UCSD-AML1 (cell line): ENCODE measurements around the gene RNF181.
"Not testable (repeated sequence)": the region's sequence is repeated elsewhere in the genome, so short reads cannot be mapped to it uniquely, and the experiment has no call there.

ENCODE experiments used
- DNase-seq: peaks from one replicate; lab custom pipeline; 2025; ENCODE audit not compliant: unreplicated experiment; lab: John Stamatoyannopoulos, UW

The RNF181 gene

DNA sequence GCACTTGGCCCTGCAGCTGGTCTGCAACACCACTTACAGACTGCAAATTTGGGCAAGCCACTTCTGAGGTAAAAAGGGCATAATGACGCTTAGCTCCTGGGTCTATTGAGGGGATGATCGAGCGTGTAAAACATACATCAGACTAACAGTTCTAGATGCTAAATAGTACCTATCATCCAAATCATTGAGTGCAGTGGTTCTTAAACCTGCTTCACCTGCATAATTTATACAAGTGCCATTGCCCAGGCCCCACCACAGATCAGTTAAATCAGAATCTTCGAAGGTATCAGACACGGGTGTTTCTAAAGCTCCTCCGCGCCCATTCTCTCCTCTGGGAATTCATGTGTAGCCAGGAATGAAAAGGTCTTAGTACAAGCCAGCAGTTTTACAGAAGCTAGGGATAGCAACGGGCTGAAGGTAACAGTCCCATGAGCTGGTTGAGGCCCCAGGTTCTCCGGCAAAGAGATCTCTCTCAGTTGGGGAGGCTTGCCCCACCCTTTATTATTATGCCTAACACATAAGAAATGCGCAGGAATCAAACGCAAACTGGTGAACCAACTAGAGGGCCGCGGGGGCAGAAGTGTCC is 737 bp upstream of the RNF181 start:
- no peak for DNase-seq

DNA sequence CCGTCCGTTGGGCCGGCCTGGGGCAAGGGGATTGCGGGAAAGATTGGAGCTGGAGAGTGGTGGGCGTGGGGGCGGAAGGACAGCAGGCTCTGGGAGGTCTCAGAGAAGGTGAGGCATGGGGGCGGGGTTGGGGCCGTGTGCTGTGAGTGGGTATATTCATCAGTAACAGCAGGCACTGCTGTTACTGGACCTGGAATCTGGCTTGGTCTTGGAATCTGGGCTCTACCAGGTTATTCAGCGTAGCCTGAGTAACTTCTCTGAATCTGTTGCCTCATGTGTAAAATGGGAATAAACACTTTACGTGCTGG is 435 bp downstream of the RNF181 start:
- no peak for DNase-seq

DNA sequence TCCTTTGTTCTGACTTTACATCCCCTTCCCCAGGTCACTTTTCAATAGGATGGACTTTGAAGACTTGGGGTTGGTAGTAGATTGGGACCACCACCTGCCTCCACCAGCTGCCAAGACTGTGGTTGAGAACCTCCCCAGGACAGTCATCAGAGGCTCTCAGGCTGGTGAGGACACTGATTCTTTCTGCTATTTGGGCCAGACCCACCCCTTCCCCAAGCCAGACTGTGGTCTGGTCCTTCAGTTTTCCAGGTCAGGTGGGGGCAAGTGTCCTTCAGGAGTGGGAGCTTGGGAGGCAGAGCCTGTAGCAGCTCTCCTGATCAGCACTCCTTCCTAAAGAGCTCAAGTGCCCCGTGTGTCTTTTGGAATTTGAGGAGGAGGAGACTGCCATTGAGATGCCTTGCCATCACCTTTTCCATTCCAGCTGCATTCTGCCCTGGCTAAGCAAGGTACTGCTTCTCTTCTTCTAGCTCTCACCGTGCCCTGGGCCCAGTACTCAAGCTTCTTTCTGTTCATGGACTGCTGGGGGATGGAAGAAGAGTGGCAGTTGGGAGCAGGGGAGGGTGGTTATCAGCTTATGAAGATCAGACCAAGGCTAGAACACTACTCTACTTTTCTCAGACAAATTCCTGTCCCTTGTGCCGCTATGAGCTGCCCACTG is 1.1 kb downstream of the RNF181 start:
- DNase-seq = no peak

DNA sequence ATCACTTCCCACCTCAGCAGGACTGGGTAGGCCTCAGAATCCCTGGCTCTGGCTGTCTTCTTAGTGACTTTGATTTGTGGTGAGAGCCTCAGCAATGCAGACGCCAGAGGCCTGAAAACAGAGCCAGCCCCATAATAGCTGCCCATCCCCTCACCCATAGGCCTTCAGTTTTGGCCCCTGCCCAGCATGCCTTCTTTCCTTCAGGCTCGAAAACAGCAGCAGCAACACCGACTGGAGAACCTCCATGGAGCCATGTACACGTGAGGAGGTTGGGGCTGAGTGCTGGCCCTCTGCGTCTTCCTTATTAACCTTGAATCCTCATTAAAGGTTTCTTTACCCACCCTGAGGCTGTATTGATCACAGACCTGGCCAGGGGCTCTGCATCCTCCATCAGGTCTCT is 1.7 kb downstream of the RNF181 start:
- DNase-seq = no peak

DNA sequence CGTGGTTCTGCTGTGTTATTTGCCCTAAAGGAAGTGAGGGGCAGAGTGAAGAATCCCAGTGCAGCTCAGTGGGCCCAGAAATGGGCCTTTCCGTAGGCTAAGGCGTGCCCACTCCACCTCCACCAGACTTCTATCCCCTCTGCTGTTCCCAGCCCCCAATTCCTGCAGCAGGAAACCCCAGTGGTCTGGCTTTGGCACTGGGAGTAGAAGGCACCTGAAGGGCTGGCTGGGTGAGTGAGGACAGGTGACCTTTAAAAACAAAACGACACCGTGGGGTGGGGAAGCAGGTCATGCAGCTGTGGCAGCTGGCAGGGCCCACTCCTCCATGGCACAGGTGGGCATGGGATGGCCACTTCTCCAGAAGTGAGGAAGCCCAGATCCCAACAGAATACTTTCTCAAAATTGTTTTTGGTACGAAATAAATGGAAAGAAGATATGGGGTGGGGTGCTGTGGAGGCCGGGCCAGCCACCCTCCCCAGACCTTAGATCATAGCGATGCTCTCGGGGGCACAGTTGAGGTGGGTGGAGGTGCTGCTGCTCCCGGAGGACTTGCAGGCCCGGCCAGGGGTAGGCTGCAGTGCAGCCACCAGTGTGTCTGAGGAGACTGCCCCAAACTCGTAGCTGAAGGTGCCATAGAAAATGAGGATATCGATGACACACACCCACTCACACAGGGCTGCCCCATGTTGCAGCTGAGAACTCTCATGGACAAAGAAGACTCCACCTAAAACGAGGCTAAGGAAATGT is 3.2 kb downstream of the RNF181 start:
- no peak for DNase-seq

DNA sequence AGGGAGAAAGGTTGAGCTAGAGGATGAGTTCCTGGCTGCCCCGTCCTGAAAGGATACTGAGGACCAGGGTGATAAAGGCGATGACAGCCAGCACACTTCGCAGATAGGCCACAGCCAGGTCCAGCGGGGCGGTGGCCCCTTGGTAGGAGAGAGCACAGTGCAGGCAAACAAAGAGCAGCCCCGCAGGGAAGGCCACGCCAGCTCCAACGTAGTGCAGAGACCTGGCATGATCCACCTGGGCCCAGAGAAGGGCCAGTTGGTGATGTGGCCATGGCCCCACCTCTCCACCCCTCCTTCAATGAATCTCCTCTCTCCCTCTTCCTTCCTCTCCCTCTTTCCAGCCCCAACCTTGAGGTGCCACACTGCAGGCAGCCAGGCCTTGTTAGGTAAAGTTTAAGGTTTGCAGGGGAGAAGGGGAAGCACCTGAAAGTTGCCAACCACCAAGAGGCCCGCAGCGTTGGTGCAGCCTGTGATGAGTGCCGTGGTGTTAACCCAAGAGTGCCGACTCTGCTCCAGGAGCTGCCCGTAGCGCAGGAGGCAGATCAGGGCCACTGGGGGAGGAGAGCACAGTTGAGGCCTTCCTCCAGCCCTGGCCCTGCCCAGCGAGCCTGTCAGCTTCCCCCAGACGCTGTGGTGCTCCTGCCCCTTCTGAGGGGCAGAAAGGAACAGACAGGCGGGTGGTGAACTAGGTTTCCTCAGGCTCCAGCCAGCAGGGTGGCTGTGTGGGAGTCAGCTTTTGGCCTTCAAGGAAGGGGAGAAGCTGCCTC is 4.1 kb downstream of the RNF181 start:
- DNase-seq = peak; percentile 32

DNA sequence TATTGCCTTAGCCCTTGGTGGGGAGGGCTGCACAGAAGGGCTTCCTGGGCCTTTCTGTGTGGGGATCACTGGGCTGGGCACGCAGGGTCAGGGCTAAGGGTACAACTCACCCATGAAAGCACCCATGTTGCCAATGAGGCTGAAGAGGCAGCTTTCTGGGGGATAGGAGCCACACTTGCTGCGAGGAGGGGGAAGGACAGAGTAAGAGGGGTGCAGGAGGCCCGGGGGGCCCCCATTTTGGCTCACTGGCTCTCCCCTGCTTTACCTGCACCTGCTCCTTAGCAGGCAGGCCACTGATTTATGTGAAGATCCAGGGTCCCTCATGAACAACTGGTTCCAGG is 4.7 kb downstream of the RNF181 start:
- DNase-seq = no peak

DNA sequence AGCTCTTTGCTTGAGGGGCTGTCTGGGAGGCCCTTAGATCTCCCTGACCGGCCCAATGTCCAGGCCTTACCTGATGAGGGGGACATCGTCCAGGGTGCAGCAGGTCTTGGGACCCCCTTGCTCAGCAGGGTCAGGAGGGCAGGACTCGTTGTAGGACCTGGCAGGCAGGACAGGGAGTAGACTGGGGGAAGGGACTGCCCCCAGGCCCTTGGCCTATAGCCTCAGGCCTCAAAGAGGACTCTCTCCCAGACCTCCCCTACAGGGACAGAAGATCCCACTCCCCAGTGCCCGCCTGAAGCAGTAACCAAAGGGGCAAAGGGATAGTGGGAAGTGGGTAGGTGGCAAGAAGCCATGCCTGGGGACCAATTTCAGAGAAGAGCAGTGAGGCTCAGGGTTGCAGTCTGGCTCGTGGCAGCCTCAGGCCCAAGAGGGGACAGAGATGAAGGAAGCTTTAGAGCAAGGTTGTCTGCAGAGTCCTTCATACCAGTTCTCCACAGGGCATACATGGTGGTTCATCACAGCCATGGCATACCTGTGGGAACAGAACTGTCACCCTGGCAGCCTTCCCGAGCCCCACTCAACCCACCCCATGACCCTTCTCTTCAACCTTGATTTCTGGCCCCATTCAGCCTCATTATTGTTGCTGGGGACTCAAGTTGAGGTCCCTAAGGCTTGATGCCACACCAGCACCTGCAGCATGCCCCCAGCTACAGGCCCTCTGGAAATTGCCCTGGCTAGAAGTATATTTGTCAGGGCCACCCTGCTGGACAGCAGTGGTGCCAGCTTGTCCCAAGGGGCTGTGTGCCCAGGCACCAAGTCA is 5.6 kb downstream of the RNF181 start:
- no peak for DNase-seq

DNA sequence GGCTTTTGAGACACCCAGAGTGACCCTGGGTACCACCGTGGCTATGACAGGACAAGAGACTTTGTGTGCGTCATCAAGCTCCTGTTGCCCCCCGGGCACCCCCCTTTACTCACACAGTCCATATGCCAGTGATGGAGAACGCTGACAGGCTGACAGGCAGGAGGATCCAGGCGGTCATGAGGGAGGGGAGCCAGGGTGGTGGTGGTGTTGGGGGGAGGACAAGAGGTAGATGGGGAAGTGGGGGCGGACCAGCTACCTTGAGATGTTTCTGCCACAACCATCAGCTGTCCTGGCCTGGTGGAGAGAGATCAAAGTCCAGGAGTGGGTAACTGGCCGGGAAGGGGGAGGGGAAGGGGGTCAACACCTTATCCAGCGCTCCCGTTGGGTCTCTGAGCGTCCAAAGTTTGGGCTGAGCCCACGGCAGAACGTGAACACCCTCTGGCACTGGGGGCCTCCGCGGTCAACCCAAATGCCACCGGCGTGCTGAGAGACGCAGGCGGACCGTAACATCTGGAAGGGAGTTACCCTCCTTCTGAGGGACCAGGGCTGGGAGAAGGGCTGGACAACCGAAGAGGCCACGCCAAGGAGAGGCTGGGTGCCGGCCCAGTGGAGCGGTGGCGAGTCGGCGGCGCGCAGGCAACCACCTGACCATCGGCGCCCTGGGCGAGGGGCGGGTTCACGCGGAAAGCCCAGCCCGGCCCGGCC is 6.4 kb downstream of the RNF181 start:
- DNase-seq = no peak

DNA sequence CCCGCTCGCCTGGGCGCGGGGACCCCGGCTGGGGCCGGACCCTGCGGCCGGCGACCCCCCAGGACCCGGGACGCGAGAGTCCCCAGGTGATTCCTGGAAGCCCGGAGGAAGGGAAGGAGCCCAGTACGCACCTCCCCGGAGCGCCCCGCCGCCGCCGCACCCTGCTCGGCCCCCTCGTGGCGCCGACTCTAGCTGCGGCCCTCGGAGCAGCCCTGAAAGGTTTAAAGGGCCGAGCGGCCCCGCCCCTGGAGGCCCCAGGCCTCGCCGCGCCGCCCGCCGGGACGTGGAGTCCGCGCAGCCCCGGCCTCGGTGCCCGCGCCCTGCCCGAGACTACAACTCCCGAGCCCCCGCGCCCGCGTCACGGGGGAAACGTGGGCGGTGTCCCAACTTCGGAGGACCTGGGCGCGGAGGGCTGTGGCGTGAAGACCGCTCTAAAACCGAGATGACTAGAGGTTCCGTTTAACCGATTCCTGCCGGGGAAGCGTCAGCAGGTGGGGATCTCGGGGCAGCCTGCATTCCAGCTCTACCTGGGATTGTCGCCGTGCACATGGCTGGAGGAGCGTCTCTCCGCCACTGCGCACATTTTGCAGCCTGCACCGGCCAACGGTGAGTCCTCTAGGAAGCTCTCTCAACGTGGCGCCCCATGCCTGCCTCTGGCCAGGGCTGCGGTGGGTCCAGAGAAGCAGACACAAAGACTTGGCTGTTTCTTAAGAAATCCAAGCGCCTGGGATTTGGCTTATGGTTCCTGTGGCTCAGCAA is 7.1 kb downstream of the RNF181 start, which contains the start of gene TMEM150A:
Gene TMEM150A (minus strand): TSS at position 223 of the 759 bp plus-strand sequence. CDS start 750 bp downstream, outside the sequence.
- DNase-seq = peak; percentile 94

DNA sequence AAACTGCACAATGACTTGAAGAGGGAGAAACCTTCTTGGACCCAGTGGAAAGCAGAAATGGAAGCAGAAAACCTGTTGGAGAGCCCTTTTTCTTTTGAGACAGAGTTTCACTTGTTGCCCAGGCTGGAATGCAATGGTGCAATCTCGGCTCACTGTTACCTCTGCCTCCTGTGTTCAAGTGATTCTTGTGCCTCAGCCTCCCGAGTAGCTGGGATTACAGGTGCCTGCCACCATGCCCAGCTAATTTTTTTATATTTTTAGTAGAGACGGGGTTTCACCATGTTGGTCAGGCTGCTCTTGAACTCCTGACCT is 8.5 kb downstream of the RNF181 start:
- not testable (repeated sequence) for DNase-seq

DNA sequence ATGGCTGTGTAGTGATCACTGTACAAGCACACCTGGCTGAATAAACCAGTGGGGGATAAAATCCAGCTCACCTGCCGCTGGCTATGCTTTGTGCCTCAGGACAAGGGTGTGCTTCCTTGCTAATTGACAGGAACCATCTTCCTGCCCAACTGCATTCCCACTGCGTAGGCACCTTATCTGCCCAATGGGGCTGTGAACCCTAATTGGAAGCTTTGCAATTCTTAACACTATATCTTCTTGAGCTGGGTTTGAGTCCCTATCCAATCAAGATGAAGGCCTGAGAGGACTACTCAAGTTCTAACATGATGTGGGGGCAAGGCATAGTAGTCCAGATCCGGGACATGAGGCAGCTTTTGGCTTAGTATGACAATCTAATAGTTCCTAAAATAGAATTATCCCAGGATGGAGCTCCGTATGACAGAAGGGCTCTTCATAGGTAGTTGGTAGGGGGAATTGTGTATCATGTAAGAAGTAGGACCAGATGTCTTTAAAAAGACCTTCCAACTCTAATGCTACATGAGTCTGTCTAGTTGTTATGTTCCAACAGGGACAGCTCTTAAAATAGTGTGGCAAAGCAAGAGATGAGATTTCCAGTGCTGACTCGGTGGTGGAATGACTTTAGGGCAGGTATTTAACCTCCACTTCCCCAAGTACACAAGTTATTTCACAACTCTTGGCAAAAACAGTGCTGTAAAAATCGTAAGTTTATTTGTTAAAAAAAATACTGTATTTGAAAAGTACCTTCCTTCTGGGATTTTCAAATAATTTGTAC is 9.2 kb downstream of the RNF181 start:
- no peak for DNase-seq

DNA sequence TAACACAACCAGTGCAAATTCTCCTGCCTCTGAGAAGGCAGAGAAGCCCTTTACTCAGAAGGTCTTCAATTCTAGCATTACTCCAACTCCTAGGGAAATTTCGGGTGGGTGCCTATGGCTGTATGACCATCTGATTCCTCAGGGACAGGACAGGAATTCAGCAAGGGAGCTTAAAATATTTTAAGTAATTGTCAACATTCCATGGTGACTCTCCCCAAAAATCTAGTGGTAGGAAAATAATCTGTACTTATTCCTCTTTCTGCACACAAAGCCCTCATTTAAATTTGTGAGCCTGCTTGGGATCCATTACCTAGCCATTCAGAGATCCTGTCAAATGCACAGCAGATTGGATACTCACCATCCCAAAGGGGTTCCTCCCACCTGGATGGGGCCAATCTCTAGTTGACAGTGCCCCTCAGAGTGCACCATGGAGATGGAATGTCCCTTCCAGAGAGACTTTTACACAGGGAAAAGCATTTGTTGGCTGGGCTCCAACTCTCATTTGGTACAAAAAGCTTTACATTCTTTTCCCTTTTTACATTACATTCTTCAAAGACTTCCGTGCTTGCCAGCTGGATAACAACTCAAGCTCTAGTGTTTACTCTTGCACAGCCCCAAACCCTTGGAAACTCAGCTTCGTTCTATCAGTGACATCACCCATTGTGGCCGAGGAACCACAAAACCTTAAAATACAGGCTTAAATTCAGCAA is 10.0 kb downstream of the RNF181 start:
- no peak for DNase-seq

DNA sequence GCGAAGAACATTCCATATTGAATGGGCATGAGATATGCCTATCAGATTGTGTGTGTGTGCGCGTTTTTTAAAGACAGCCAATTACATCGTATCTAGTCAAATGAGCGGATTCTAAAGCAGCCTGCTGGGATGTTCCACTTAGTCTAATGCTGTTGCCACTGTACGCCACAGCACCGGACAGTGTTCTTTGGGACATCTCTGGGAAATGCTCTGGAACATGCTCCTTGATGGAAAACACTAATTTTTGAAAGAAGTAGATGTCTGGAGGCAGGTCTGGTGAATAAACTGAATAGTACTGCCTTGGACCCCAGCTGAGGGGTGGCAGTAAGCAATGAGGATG is 10.5 kb downstream of the RNF181 start:
- DNase-seq = no peak

DNA sequence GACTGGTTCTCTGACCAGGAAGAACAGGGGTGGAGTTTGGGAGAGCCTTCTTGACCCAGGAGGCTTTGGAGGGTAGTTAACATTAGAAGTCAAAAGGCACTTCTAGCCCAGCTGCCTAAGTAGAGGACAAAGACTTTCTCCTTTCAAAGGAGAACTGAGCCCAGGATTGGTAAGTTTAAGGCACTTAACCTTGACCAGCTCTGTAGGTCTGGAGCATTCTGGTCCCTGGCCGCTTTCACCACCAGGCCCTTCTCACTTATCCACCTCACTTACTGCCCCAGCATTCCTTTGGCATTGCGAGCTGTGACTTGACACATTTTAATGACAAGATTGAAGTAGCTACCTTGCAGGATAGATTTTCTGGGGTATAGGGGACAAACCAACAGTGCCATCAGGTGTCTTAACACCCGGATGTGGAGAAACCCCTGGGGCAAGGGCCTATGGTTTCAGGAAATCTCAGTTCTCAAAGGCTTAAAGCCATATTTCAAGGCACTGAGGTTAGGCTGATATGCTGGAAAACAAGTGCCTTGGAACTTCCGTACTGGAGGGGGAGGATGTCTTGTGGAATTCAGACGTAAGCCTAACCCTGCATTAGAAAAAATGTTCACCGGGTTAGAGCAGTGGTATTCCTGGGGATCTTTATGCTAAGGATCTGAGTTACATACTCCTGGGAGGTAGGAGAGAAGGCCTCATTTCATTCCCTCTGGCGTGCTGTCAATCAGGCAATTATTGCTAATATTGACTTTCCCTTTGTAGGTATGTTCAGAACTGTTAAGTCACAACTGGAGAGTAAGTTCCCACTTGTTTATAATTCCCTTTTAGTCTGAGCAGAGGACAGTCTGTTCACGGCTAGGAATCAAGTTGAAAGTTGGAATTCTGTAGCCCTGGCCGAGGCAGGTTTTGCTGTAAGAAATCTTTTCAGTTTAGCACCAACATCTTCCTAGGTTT is 12.0 kb downstream of the RNF181 start:
- DNase-seq = no peak

DNA sequence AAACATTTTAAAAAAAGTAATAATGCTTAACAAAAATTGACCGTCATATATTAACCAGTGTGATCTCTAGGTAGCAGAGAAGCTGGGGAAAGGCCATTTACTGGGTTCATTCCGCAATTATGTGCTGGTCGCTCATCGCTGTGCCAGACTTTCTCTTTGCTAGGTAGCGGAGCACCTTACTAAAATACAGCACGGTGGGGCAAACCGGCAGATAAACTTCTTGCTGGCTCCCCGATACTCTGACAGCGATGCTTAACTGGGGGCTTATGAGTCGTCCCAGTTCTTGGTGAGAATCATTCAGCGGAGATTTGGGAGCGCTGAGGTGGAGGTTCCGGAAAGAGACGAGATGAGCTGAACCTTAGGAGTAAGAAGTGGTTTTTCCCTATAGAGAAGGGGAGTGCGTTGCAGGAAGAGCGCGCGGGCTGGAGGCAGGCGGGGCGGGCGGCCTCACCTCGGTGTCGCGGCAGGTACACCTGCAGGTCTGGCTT is 15.7 kb downstream of the RNF181 start:
- no peak for DNase-seq
